PC-3 (cell line): ENCODE results near the gene PRTG. TPM values are rescaled to one million over a fixed set of nuclear protein-coding genes. Genes with fewer than 3 reads are reported as not detected.

Experiments used
- ATAC-seq: fragments of 200-7000 bp; cut with Tn5 transposase; 2 replicates; pipeline ENCODE4 v1.9.1; 2020; ENCODE audit warnings: mild to moderate bottlenecking, moderate library complexity
- BruUV-seq: library from RNA; stranded (reverse); fragments of 400-500 nt; replicated peaks from 2 replicates; lab custom pipeline; 2021; lab: Mats Ljungman, UMichigan
- CTCF ChIA-PET: fragments of 300-600 bp; sonication (Branson Sonifier 250); formaldehyde crosslinking; loops from one replicate; lab custom pipeline; 2022; ENCODE audit warnings: antibody characterized with exemption; lab: Charles Lee
- POLR2A ChIA-PET: fragments of 300-600 bp; sonication (Branson Sonifier 250); formaldehyde crosslinking; loops from one replicate; lab custom pipeline; 2022; ENCODE audit warnings: antibody characterized with exemption; ENCODE audit not compliant: unreplicated experiment; lab: Charles Lee
- DNase-seq: peaks from one replicate; pipeline ENCODE4 v3.0.0-alpha.2; 2015
- H2AFZ ChIP-seq: fragments of 300-600 bp; sonication (generic); 2 replicates; pipeline ENCODE4 v1.6.0; 2016; ENCODE audit warnings: antibody characterized with exemption, low read length
- H3F3A ChIP-seq: fragments of 300-600 bp; sonication (generic); one replicate; pipeline ENCODE4 v1.6.0; 2017; ENCODE audit warnings: antibody characterized with exemption, low read length, control low read depth, mild to moderate bottlenecking; ENCODE audit not compliant: unreplicated experiment
- H3K27ac ChIP-seq: fragments of 300-600 bp; sonication (generic); 2 replicates; pipeline ENCODE4 v1.5.1; 2016; ENCODE audit warnings: mild to moderate bottlenecking, low read length
- H3K27me3 ChIP-seq: fragments of 300-600 bp; sonication (generic); 2 replicates; pipeline ENCODE4 v1.6.1; 2016; ENCODE audit warnings: low read length, mixed read lengths
- H3K36me3 ChIP-seq: fragments of 300-600 bp; sonication (generic); 2 replicates; pipeline ENCODE4 v1.6.1; 2016; ENCODE audit warnings: low read depth, mixed run types, low read length, mixed read lengths
- H3K4me1 ChIP-seq: fragments of 300-600 bp; sonication (generic); 2 replicates; pipeline ENCODE4 v1.5.1; 2016; ENCODE audit warnings: low read length; ENCODE audit not compliant: insufficient read depth
- H3K4me2 ChIP-seq: fragments of 300-600 bp; sonication (generic); 2 replicates; pipeline ENCODE4 v1.6.0; 2016; ENCODE audit warnings: low read length
- H3K4me3 ChIP-seq: fragments of 300-600 bp; sonication (generic); 2 replicates; pipeline ENCODE4 v1.5.1; 2016; ENCODE audit warnings: mild to moderate bottlenecking, low read length, mixed read lengths
- H3K79me2 ChIP-seq: fragments of 300-600 bp; sonication (generic); 2 replicates; pipeline ENCODE4 v1.6.1; 2017; ENCODE audit warnings: low read length, mixed read lengths
- H3K9ac ChIP-seq: fragments of 300-600 bp; sonication (generic); 2 replicates; pipeline ENCODE4 v1.6.0; 2016; ENCODE audit warnings: mild to moderate bottlenecking, low read length
- H3K9me2 ChIP-seq: fragments of 300-600 bp; sonication (generic); replicated peaks from 2 replicates; pipeline ENCODE4 v1.6.1; 2016; ENCODE audit warnings: mixed run types, low read length, mixed read lengths
- H3K9me3 ChIP-seq: fragments of 300-600 bp; sonication (generic); 2 replicates; pipeline ENCODE4 v1.6.1; 2016; ENCODE audit warnings: low read length, mixed read lengths
- H4K20me1 ChIP-seq: fragments of 300-600 bp; sonication (generic); 2 replicates; pipeline ENCODE4 v1.6.1; 2016; ENCODE audit warnings: low read length, mixed read lengths
- CTCF ChIP-seq: fragments of 300-600 bp; sonication (generic); conservative IDR thresholded peaks from 2 replicates; pipeline ENCODE4 v1.5.1; 2017; ENCODE audit warnings: antibody characterized with exemption, low read depth, mild to moderate bottlenecking, low read length
- EZH2 ChIP-seq: fragments of 300-600 bp; sonication (generic); IDR thresholded peaks from one replicate; pipeline ENCODE4 v1.6.1; 2017; ENCODE audit warnings: antibody characterized with exemption, mild to moderate bottlenecking, low read length; ENCODE audit not compliant: unreplicated experiment
- EZH2phosphoT487 ChIP-seq: fragments of 300-600 bp; sonication (generic); IDR thresholded peaks from 2 replicates; pipeline ENCODE4 v1.6.1; 2018; ENCODE audit warnings: mild to moderate bottlenecking, antibody characterized with exemption, low read length, borderline replicate concordance
- intact Hi-C: fragments of 100-400 bp; cut with micrococcal nuclease; formaldehyde crosslinking; loops from 2 replicates; pipeline ENCODE4 v1.9.0; 2023
- total RNA-seq: library from RNA; depleted of rRNA; stranded (reverse); fragments of >200 nt; gene quantifications from 2 replicates; pipeline ENCODE4 v1.2.3, GENCODE V29; 2014

Gene PRTG
- total RNA-seq, 1 experiment from 2014 or later: 5.2 TPM

GRCh38 chr15:55739641-55740040 lies 3.3 kb downstream of the PRTG start:
- Histone ChIP-seq H3F3A (no peaks in the 10 kb centered on the region), H2AFZ (no peak overlapping the region), H3K27ac (no peak overlapping the region), H3K4me3 (no peak overlapping the region), H4K20me1 (no peaks in the 10 kb centered on the region), H3K4me1 (0 out of 2 replicates have a peak, but pooled peaks cover 6% of the 10 kb centered on the region), H3K9me3 (no peaks in the 10 kb centered on the region), H3K36me3 (no peaks in the 10 kb centered on the region), H3K9ac (no peak overlapping the region), H3K9me2 (no peaks in the 10 kb centered on the region), H3K4me2 (no peak overlapping the region), H3K79me2 (no peaks in the 10 kb centered on the region), H3K27me3 (peaks cover 49% of the 10 kb centered on the region)
- CTCF ChIA-PET: no interaction called here
- no TSS peak for BruUV-seq
- POLR2A ChIA-PET: no interaction called here
- ATAC-seq: no peak
- DNase-seq: no peak
- intact Hi-C loops: no loop called here
- no peak for TF ChIP-seq CTCF
- TF ChIP-seq EZH2phosphoT487: no peak
- no peak for TF ChIP-seq EZH2

GRCh38 chr15:55738715-55739114 lies 4.2 kb downstream of the PRTG start:
- H3K27me3 ChIP-seq: peaks cover 48% of the 10 kb centered on the region
- 0 out of 2 replicates have a peak, but pooled peaks cover 6% of the 10 kb centered on the region for H3K4me1 ChIP-seq
- TF ChIP-seq CTCF (no peak), EZH2 (no peak), EZH2phosphoT487 (no peak)
- H3K36me3 ChIP-seq: no peaks in the 10 kb centered on the region
- H3K9me3 ChIP-seq: no peaks in the 10 kb centered on the region
- no TSS peak for BruUV-seq
- H3K9me2 ChIP-seq: no peaks in the 10 kb centered on the region
- no peaks in the 10 kb centered on the region for H3K79me2 ChIP-seq
- DNase-seq (no peak), ATAC-seq (no peak)
- H3K27ac ChIP-seq: no peak overlapping the region
- H3K4me3 ChIP-seq: no peak overlapping the region
- intact Hi-C loops: no loop called here
- ChIA-PET POLR2A (no interaction called here), CTCF (no interaction called here)
- H3F3A ChIP-seq: no peaks in the 10 kb centered on the region
- H3K4me2 ChIP-seq: no peak overlapping the region
- H3K9ac ChIP-seq: no peak overlapping the region
- H4K20me1 ChIP-seq: no peaks in the 10 kb centered on the region
- H2AFZ ChIP-seq: no peak overlapping the region

GRCh38 chr15:55737373-55737772 lies 5.6 kb downstream of the PRTG start:
- peaks cover 42% of the 10 kb centered on the region for H3K27me3 ChIP-seq
- no peaks in the 10 kb centered on the region for H4K20me1 ChIP-seq
- H3K4me1 ChIP-seq: 0 out of 2 replicates have a peak, but pooled peaks cover 6% of the 10 kb centered on the region
- no peaks in the 10 kb centered on the region for H3K36me3 ChIP-seq
- intact Hi-C loops: no loop called here
- H3K9me2 ChIP-seq: no peaks in the 10 kb centered on the region
- no peak overlapping the region for H3K9ac ChIP-seq
- no peaks in the 10 kb centered on the region for H3F3A ChIP-seq
- TF ChIP-seq EZH2 (no peak), EZH2phosphoT487 (no peak), CTCF (no peak)
- no peak overlapping the region for H3K4me2 ChIP-seq
- no peak overlapping the region for H3K4me3 ChIP-seq
- POLR2A ChIA-PET: no interaction called here
- CTCF ChIA-PET: no interaction called here
- H3K27ac ChIP-seq: no peak overlapping the region
- DNase-seq: no peak
- BruUV-seq: no TSS peak
- ATAC-seq: no peak
- H3K9me3 ChIP-seq: no peaks in the 10 kb centered on the region
- H2AFZ ChIP-seq: no peak overlapping the region
- no peaks in the 10 kb centered on the region for H3K79me2 ChIP-seq
